Measurements from ENCODE around the gene TNFAIP8L3. TPM values are rescaled to one million over a fixed set of nuclear protein-coding genes. Genes with fewer than 3 reads are reported as not detected.

TNFAIP8L3 gene
- total RNA-seq, 1 donor from 2014 or later = not detected

DNA sequence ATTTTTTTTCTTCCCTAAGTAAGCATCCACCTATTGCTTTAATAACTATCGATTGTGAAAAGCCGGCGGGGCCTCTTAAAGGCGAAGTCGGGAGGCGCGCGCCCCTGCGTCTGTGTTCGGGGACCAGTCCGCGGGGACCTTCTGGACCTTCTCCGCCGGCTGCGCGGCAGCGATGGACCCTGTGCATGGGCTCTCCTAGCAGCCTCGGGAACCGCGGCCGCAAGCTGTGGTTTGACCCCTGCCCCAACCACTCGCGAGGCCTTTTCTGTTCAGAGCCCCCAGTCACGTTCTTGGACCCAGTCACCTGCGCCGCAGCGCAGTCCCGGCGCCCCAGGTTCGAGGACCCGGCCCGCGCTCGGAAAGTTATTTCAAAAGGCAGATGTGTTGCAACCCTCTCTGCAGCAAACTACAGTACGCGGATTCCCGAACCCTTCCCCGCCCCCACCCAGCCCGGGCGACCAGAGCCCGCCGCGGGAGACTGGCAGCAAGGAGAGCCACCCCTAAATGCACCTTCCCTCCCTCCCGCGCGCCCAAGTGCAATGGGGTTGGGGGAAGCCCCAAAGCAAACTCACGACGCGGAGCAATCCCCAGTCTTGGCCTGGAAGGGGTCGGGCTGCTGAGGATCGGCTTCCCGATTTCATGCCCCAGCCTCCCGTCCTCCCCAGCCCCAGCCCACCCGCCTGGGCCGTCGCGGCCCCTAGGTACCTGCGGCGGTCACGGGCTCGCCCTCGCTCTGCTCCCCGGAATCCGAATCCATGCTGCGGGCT is 684 bp downstream of the TNFAIP8L3 start:
- peaks cover 15% of the 10 kb centered on the region for H3K4me1 Mint-ChIP-seq
- intact Hi-C loops (cut with micrococcal nuclease) = no loop called here
- POLR2A ChIA-PET = no interaction called here
- H3K36me3 Mint-ChIP-seq (ENCODE audit: low read depth) = no peaks in the 10 kb centered on the region
- H3K27ac Mint-ChIP-seq = no peak overlapping the region
- H3K4me3 Mint-ChIP-seq = peak overlapping the region; percentile 51
- H3K27me3 Mint-ChIP-seq = peaks cover 51% of the 10 kb centered on the region
- CTCF ChIA-PET = no interaction called here
- ATAC-seq (ENCODE audit: low read depth) (no peak), DNase-seq (no peak)
- H3K9me3 Mint-ChIP-seq = no peaks in the 10 kb centered on the region
- TF ChIP-seq, protein P1, sequence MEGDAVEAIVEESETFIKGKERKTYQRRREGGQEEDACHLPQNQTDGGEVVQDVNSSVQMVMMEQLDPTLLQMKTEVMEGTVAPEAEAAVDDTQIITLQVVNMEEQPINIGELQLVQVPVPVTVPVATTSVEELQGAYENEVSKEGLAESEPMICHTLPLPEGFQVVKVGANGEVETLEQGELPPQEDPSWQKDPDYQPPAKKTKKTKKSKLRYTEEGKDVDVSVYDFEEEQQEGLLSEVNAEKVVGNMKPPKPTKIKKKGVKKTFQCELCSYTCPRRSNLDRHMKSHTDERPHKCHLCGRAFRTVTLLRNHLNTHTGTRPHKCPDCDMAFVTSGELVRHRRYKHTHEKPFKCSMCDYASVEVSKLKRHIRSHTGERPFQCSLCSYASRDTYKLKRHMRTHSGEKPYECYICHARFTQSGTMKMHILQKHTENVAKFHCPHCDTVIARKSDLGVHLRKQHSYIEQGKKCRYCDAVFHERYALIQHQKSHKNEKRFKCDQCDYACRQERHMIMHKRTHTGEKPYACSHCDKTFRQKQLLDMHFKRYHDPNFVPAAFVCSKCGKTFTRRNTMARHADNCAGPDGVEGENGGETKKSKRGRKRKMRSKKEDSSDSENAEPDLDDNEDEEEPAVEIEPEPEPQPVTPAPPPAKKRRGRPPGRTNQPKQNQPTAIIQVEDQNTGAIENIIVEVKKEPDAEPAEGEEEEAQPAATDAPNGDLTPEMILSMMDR (IDR thresholded peaks at IDR 0.05) = no peak

GRCh38 chr15:51093488-51093838 is 1.2 kb downstream of the TNFAIP8L3 start:
- DNase-seq = no peak
- Mint-ChIP-seq H3K4me3 (peak overlapping the region; percentile 51), H3K9me3 (no peaks in the 10 kb centered on the region), H3K36me3 (ENCODE audit: low read depth) (no peaks in the 10 kb centered on the region), H3K4me1 (peaks cover 15% of the 10 kb centered on the region), H3K27me3 (peaks cover 49% of the 10 kb centered on the region), H3K27ac (no peak overlapping the region)
- intact Hi-C loops (cut with micrococcal nuclease) = no loop called here
- CTCF ChIA-PET = no interaction called here
- POLR2A ChIA-PET = no interaction called here
- no peak for ATAC-seq (ENCODE audit: low read depth)
- TF ChIP-seq, protein P1 (IDR thresholded peaks at IDR 0.05) = no peak

GRCh38 chr15:51092480-51093040 is 2.1 kb downstream of the TNFAIP8L3 start:
- Mint-ChIP-seq H3K27ac (no peak overlapping the region), H3K4me3 (no peak overlapping the region)

DNA sequence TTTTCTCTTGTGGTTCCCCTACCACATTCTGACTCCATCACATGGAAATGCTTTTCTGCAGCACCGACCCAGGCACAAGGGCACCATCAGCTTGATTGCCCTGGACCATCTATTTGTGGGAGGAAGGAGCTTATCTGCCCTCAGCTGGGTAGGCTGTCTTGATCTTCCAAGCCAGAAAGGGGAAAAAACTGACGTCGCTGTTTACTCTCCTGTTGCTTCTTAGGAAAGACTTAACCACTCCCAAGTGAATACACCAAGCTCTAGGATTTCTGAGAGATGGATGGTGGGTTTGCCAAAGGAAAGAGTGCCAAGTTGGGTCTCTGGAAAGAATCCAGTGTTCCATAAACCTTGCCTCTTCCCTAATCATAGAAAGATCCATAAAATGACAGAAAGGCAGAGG is 4.0 kb downstream of the TNFAIP8L3 start:
- H3K4me1 Mint-ChIP-seq = peaks cover 15% of the 10 kb centered on the region
- CTCF ChIA-PET = no interaction called here
- no peak for DNase-seq
- intact Hi-C loops (cut with micrococcal nuclease) = no loop called here
- POLR2A ChIA-PET = no interaction called here
- H3K4me3 Mint-ChIP-seq = no peak overlapping the region
- H3K36me3 Mint-ChIP-seq (ENCODE audit: low read depth) = no peaks in the 10 kb centered on the region
- H3K27me3 Mint-ChIP-seq = peaks cover 33% of the 10 kb centered on the region
- TF ChIP-seq, protein P1 (IDR thresholded peaks at IDR 0.05) = no peak
- no peaks in the 10 kb centered on the region for H3K9me3 Mint-ChIP-seq
- H3K27ac Mint-ChIP-seq = no peak overlapping the region
- ATAC-seq (ENCODE audit: low read depth) = no peak

More at GRCh38 chr15:51092480-51093040, 2.1 kb downstream of the TNFAIP8L3 start:
- intact Hi-C loops (cut with micrococcal nuclease) = no loop called here
- TF ChIP-seq, protein P1 (IDR thresholded peaks at IDR 0.05) = no peak
- Mint-ChIP-seq H3K4me1 (peaks cover 15% of the 10 kb centered on the region), H3K36me3 (ENCODE audit: low read depth) (no peaks in the 10 kb centered on the region), H3K9me3 (no peaks in the 10 kb centered on the region), H3K27me3 (peaks cover 46% of the 10 kb centered on the region)
- ChIA-PET CTCF (no interaction called here), POLR2A (no interaction called here)
- DNase-seq = no peak
- ATAC-seq (ENCODE audit: low read depth) = no peak

DNA sequence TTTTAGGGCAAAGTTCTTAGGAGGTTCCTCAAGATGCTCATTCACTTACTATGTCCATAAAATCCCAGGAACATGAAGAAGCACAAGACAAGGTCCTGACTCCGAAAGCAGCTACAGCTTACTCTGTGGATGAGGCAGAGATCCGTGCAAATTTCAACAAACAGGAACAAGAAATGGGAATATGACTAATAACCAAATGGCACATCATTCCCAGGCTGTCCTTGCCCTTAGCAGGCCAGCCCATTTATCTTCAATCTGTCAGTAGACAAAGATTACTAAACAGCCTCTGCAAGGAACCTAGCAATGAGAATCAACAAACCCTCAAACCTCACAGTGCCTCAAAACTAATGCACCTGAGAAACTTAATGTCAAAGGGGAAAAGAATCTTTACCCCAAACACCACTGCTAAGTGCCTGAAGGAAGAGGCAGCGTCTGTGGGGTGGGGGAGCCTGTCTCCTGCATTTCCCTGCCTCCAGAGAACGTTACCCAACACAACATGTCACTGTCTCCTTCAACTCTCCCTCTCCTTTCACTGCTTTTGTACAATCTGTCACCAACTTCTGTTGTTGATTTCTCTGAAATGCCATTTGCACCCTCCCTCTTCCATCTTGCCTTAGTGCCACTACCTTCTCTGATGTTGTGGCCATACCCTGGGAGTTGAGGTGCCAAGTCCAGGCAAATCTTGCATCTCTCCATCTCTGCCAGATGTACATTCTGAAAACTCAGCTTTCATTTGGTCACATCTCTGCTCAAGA is 4.8 kb downstream of the TNFAIP8L3 start:
- Mint-ChIP-seq H3K27ac (no peak overlapping the region), H3K9me3 (no peaks in the 10 kb centered on the region), H3K4me1 (peaks cover 11% of the 10 kb centered on the region), H3K27me3 (peaks cover 30% of the 10 kb centered on the region), H3K36me3 (ENCODE audit: low read depth) (no peaks in the 10 kb centered on the region), H3K4me3 (no peak overlapping the region)
- no peak for ATAC-seq (ENCODE audit: low read depth)
- DNase-seq = no peak
- ChIA-PET POLR2A (no interaction called here), CTCF (no interaction called here)
- TF ChIP-seq, protein P1 (IDR thresholded peaks at IDR 0.05) = no peak
- intact Hi-C loops (cut with micrococcal nuclease) = no loop called here

Measured in activated B cell treated with CpG ODN at 0.5 μM for 24 hours (primary cell).